ENCODE data around the gene CBLN3. TPM values are rescaled to one million over a fixed set of nuclear protein-coding genes. Genes with fewer than 3 reads are reported as not detected.
"Not testable (repeated sequence)": the region's sequence is repeated elsewhere in the genome, so short reads cannot be mapped to it uniquely, and the experiment has no call there.

Gene CBLN3
- polyA plus RNA-seq, 1 donor from 2014 or later, result not detected

GRCh38 chr14:24389226-24389848 lies 40.1 kb downstream of the CBLN3 start:
- no peaks in the 10 kb centered on the region for H3K36me3 ChIP-seq (ENCODE audit: insufficient read depth, low read length)
- H3K27ac ChIP-seq (ENCODE audit: low read length), result no peak overlapping the region
- H3K4me2 ChIP-seq (ENCODE audit: low read length), result no peak overlapping the region
- no peaks in the 10 kb centered on the region for H3K79me2 ChIP-seq (replicated peaks; ENCODE audit: insufficient read depth, low read length)
- H3K9me3 ChIP-seq (ENCODE audit: low read length), result no peaks in the 10 kb centered on the region
- TF ChIP-seq RAD21 (conservative IDR thresholded peaks at IDR 0.05) (no peak), TAF1 (IDR thresholded peaks at IDR 0.05; ENCODE audit: low read depth) (no peak), MXI1 (conservative IDR thresholded peaks at IDR 0.05; ENCODE audit: poor library complexity, severe bottlenecking) (no peak), POLR2AphosphoS5 (IDR thresholded peaks at IDR 0.05) (no peak), REST (IDR thresholded peaks at IDR 0.05; ENCODE audit: borderline replicate concordance) (no peak), EZH2 (IDR thresholded peaks at IDR 0.05; ENCODE audit: borderline replicate concordance, insufficient read depth, low read length, poor library complexity, severe bottlenecking) (no peak), EP300 (conservative IDR thresholded peaks at IDR 0.05; ENCODE audit: poor library complexity, severe bottlenecking) (no peak), SMC3 (conservative IDR thresholded peaks at IDR 0.05; ENCODE audit: poor library complexity) (no peak)
- TF ChIP-seq, protein P1, sequence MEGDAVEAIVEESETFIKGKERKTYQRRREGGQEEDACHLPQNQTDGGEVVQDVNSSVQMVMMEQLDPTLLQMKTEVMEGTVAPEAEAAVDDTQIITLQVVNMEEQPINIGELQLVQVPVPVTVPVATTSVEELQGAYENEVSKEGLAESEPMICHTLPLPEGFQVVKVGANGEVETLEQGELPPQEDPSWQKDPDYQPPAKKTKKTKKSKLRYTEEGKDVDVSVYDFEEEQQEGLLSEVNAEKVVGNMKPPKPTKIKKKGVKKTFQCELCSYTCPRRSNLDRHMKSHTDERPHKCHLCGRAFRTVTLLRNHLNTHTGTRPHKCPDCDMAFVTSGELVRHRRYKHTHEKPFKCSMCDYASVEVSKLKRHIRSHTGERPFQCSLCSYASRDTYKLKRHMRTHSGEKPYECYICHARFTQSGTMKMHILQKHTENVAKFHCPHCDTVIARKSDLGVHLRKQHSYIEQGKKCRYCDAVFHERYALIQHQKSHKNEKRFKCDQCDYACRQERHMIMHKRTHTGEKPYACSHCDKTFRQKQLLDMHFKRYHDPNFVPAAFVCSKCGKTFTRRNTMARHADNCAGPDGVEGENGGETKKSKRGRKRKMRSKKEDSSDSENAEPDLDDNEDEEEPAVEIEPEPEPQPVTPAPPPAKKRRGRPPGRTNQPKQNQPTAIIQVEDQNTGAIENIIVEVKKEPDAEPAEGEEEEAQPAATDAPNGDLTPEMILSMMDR (IDR thresholded peaks at IDR 0.05; ENCODE audit: poor library complexity, severe bottlenecking), result no peak
- no peaks in the 10 kb centered on the region for H3F3A ChIP-seq (ENCODE audit: insufficient read depth, low read length, poor library complexity, severe bottlenecking)
- H3K9me2 ChIP-seq (ENCODE audit: insufficient read depth, low read length), result no peaks in the 10 kb centered on the region
- no peak overlapping the region for H3K4me3 ChIP-seq (ENCODE audit: low read length)
- no peaks in the 10 kb centered on the region for H3K27me3 ChIP-seq (ENCODE audit: insufficient read depth, low read depth, low read length)
- H4K20me1 ChIP-seq (ENCODE audit: insufficient read depth), result no peaks in the 10 kb centered on the region
- no peak overlapping the region for H3K9ac ChIP-seq (ENCODE audit: low read length)
- H2AFZ ChIP-seq (ENCODE audit: low read depth, low read length), result no peak overlapping the region

DNA sequence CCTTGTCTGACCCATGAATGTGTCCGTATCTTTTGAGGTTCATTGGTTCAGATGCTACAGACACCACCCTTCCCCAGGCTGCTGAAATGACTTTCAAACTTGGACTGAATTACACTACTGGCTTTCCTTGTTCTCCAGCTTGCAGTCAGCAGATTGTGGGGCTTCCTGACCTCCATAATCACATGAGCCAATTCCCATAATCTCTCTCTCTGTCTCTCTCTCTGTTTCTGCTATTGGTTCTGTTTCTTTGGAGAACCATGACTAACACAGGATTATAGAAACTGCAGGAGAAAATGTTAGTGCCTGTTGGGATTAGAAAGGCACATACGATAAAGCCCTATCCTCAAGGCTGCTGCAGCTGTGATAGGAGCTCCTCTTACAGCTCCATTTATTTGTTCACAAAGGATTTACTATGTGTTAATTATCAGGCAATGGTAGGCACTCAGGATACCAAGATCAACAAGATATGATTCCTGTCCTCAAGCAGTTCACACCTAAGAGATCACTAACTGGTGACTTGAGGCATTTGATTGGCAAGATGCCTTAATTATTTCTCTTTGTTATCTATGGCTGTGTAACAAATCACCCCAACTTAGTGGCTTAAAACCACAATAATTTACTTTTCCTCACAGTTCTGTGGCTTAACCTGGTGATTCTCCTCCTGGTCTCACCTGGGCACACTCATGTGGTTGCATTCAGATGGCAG lies 40.8 kb downstream of the CBLN3 start:
- no peak overlapping the region for H2AFZ ChIP-seq (ENCODE audit: low read depth, low read length)
- no peak for TF ChIP-seq POLR2AphosphoS5 (IDR thresholded peaks at IDR 0.05)
- TF ChIP-seq REST (IDR thresholded peaks at IDR 0.05; ENCODE audit: borderline replicate concordance), result no peak
- TF ChIP-seq TAF1 (IDR thresholded peaks at IDR 0.05; ENCODE audit: low read depth), result no peak
- no peak for TF ChIP-seq EP300 (conservative IDR thresholded peaks at IDR 0.05; ENCODE audit: poor library complexity, severe bottlenecking)
- TF ChIP-seq EZH2 (IDR thresholded peaks at IDR 0.05; ENCODE audit: borderline replicate concordance, insufficient read depth, low read length, poor library complexity, severe bottlenecking), result no peak
- TF ChIP-seq MXI1 (conservative IDR thresholded peaks at IDR 0.05; ENCODE audit: poor library complexity, severe bottlenecking), result no peak
- no peak for TF ChIP-seq SMC3 (conservative IDR thresholded peaks at IDR 0.05; ENCODE audit: poor library complexity)
- TF ChIP-seq, protein P1 (IDR thresholded peaks at IDR 0.05; ENCODE audit: poor library complexity, severe bottlenecking), result no peak
- no peak for TF ChIP-seq RAD21 (conservative IDR thresholded peaks at IDR 0.05)
- no peak overlapping the region for H3K4me2 ChIP-seq (ENCODE audit: low read length)
- H3K27ac ChIP-seq (ENCODE audit: low read length), result no peak overlapping the region
- H3K9me3 ChIP-seq (ENCODE audit: low read length), result no peaks in the 10 kb centered on the region
- H3K79me2 ChIP-seq (replicated peaks; ENCODE audit: insufficient read depth, low read length), result no peaks in the 10 kb centered on the region
- H3F3A ChIP-seq (ENCODE audit: insufficient read depth, low read length, poor library complexity, severe bottlenecking), result no peaks in the 10 kb centered on the region
- no peaks in the 10 kb centered on the region for H3K9me2 ChIP-seq (ENCODE audit: insufficient read depth, low read length)
- no peaks in the 10 kb centered on the region for H3K27me3 ChIP-seq (ENCODE audit: insufficient read depth, low read depth, low read length)
- no peak overlapping the region for H3K9ac ChIP-seq (ENCODE audit: low read length)
- no peaks in the 10 kb centered on the region for H4K20me1 ChIP-seq (ENCODE audit: insufficient read depth)
- H3K36me3 ChIP-seq (ENCODE audit: insufficient read depth, low read length), result no peaks in the 10 kb centered on the region
- H3K4me3 ChIP-seq (ENCODE audit: low read length), result no peak overlapping the region

- not testable (repeated sequence) for H3K9ac ChIP-seq (ENCODE audit: low read length)
These were observed 41.9 kb downstream of the CBLN3 start for GRCh38 chr14:24387579-24387978.

More at GRCh38 chr14:24387579-24387978, 41.9 kb downstream of the CBLN3 start:
- H3K4me3 ChIP-seq (ENCODE audit: low read length); H3K4me2 ChIP-seq (ENCODE audit: low read length); H3K9me3 ChIP-seq (ENCODE audit: low read length); H4K20me1 ChIP-seq (ENCODE audit: insufficient read depth); H3K36me3 ChIP-seq (ENCODE audit: insufficient read depth, low read length); H2AFZ ChIP-seq (ENCODE audit: low read depth, low read length); H3K27me3 ChIP-seq (ENCODE audit: insufficient read depth, low read depth, low read length); H3K9me2 ChIP-seq (ENCODE audit: insufficient read depth, low read length); H3K79me2 ChIP-seq (replicated peaks; ENCODE audit: insufficient read depth, low read length); H3F3A ChIP-seq (ENCODE audit: insufficient read depth, low read length, poor library complexity, severe bottlenecking); H3K27ac ChIP-seq (ENCODE audit: low read length): not testable (repeated sequence)
